ENCODE results near the gene CRYBG3. TPM values are rescaled to one million over a fixed set of nuclear protein-coding genes. Genes with fewer than 3 reads are reported as not detected.
A peak's percentile ranks its signal among the peaks of the same experiment; 100 is the strongest.

CRYBG3 gene
- total and polyA plus RNA-seq, 5 donors from 2014 or later, result 1.1 to 4.4 (median 1.3) TPM

- Histone ChIP-seq H3K4me3 (ENCODE audit: low read depth, low read length) (no peak overlapping the region), H3K27ac (ENCODE audit: insufficient read depth, low read length, poor library complexity, severe bottlenecking) (no peak overlapping the region), H3K36me3 (ENCODE audit: control insufficient read depth, insufficient read depth, low read length) (peaks cover 13% of the 10 kb centered on the region), H3K4me1 (ENCODE audit: control insufficient read depth, insufficient read depth, low read length, poor library complexity, severe bottlenecking) (peaks cover 35% of the 10 kb centered on the region), H3K27me3 (ENCODE audit: control insufficient read depth, insufficient read depth, low read length) (no peaks in the 10 kb centered on the region), H3K9me3 (ENCODE audit: control insufficient read depth in 2 of 2, low read length in 2 of 2) (no peaks in the 10 kb centered on the region)
- Mint-ChIP-seq H3K27me3 (no peaks in the 10 kb centered on the region), H3K36me3 (peaks cover 24% of the 10 kb centered on the region), H3K4me1 (peaks cover 37 to 89% (median 68%) of the 10 kb centered on the region in 4 donors), H3K4me3 (peak overlapping the region in 1 of 4 donors; percentile 4), H3K27ac (no peak overlapping the region), H3K9me3 (no peaks in the 10 kb centered on the region)
- DNase-seq, result peak in 1 of 3 donors; percentile 52
- ATAC-seq (ENCODE audit: low read depth in 2 of 2), result no peak
Observed at GRCh38 chr3:97968376-97968775, 146.6 kb downstream of the CRYBG3 start.

GRCh38 chr3:97969541-97969940 is 147.7 kb downstream of the CRYBG3 start:
- H3K27me3 ChIP-seq (ENCODE audit: control insufficient read depth, insufficient read depth, low read length), result no peaks in the 10 kb centered on the region
- H3K9me3 Mint-ChIP-seq, result no peaks in the 10 kb centered on the region
- H3K4me3 ChIP-seq (ENCODE audit: low read depth, low read length), result no peak overlapping the region
- ATAC-seq (ENCODE audit: low read depth in 2 of 2) (no peak), DNase-seq (no peak)
- peaks cover 35% of the 10 kb centered on the region for H3K4me1 ChIP-seq (ENCODE audit: control insufficient read depth, insufficient read depth, low read length, poor library complexity, severe bottlenecking)
- H3K27ac Mint-ChIP-seq, result peak overlapping the region in 2 of 3 donors; percentile 9 to 98
- no peak overlapping the region for H3K27ac ChIP-seq (ENCODE audit: insufficient read depth, low read length, poor library complexity, severe bottlenecking)
- H3K9me3 ChIP-seq (ENCODE audit: control insufficient read depth in 2 of 2, low read length in 2 of 2), result no peaks in the 10 kb centered on the region
- peak overlapping the region in 3 of 4 donors; percentile 8 to 95 (median 90) for H3K4me3 Mint-ChIP-seq
- H3K36me3 Mint-ChIP-seq, result peaks cover 16% of the 10 kb centered on the region
- H3K36me3 ChIP-seq (ENCODE audit: control insufficient read depth, insufficient read depth, low read length), result peaks cover 9% of the 10 kb centered on the region
- peaks cover 33 to 81% (median 60%) of the 10 kb centered on the region in 4 donors for H3K4me1 Mint-ChIP-seq
- H3K27me3 Mint-ChIP-seq, result no peaks in the 10 kb centered on the region

GRCh38 chr3:97970156-97970555 is 148.3 kb downstream of the CRYBG3 start:
- Mint-ChIP-seq H3K4me1 (peaks cover 29 to 79% (median 57%) of the 10 kb centered on the region in 4 donors), H3K4me3 (peak overlapping the region; percentile 85 to 95 (median 92)), H3K9me3 (no peaks in the 10 kb centered on the region), H3K27ac (peak overlapping the region in 2 of 3 donors; percentile 9 to 98), H3K36me3 (peaks cover 12% of the 10 kb centered on the region), H3K27me3 (no peaks in the 10 kb centered on the region)
- no peaks in the 10 kb centered on the region for H3K27me3 ChIP-seq (ENCODE audit: control insufficient read depth, insufficient read depth, low read length)
- DNase-seq (no peak), ATAC-seq (ENCODE audit: low read depth in 2 of 2) (no peak)
- H3K4me1 ChIP-seq (ENCODE audit: control insufficient read depth, insufficient read depth, low read length, poor library complexity, severe bottlenecking), result peaks cover 35% of the 10 kb centered on the region
- no peak overlapping the region for H3K4me3 ChIP-seq (ENCODE audit: low read depth, low read length)
- no peaks in the 10 kb centered on the region for H3K9me3 ChIP-seq (ENCODE audit: control insufficient read depth in 2 of 2, low read length in 2 of 2)
- no peak overlapping the region for H3K27ac ChIP-seq (ENCODE audit: insufficient read depth, low read length, poor library complexity, severe bottlenecking)
- H3K36me3 ChIP-seq (ENCODE audit: control insufficient read depth, insufficient read depth, low read length), result peaks cover 9% of the 10 kb centered on the region

- Histone ChIP-seq H3K36me3 (ENCODE audit: control insufficient read depth, insufficient read depth, low read length) (peaks cover 9% of the 10 kb centered on the region), H3K27ac (ENCODE audit: insufficient read depth, low read length, poor library complexity, severe bottlenecking) (peak overlapping the region; percentile 67), H3K27me3 (ENCODE audit: control insufficient read depth, insufficient read depth, low read length) (no peaks in the 10 kb centered on the region), H3K4me1 (ENCODE audit: control insufficient read depth, insufficient read depth, low read length, poor library complexity, severe bottlenecking) (peaks cover 32% of the 10 kb centered on the region), H3K4me3 (ENCODE audit: low read depth, low read length) (peak overlapping the region; percentile 78), H3K9me3 (ENCODE audit: control insufficient read depth in 2 of 2, low read length in 2 of 2) (no peaks in the 10 kb centered on the region)
- Mint-ChIP-seq H3K9me3 (no peaks in the 10 kb centered on the region), H3K4me1 (peaks cover 29 to 71% (median 52%) of the 10 kb centered on the region in 4 donors), H3K27ac (peak overlapping the region; percentile 35 to 98 (median 94)), H3K36me3 (peaks cover 12% of the 10 kb centered on the region), H3K4me3 (peak overlapping the region; percentile 90 to 96 (median 94)), H3K27me3 (no peaks in the 10 kb centered on the region)
- ATAC-seq (ENCODE audit: low read depth in 2 of 2) (no peak), DNase-seq (no peak)
Observed at GRCh38 chr3:97970956-97971620, 149.3 kb downstream of the CRYBG3 start.

GRCh38 chr3:97971679-97972567 is 150.1 kb downstream of the CRYBG3 start, which contains the start of gene RIOX2:
TSS of gene RIOX2 (minus strand) at chr3:97972431. CDS start at chr3:97967593, 4,838 bp downstream.
- H3K27ac ChIP-seq (ENCODE audit: insufficient read depth, low read length, poor library complexity, severe bottlenecking), result peak within 1 kb of the TSS; percentile 67
- Mint-ChIP-seq H3K36me3 (peaks cover 7% of the 10 kb centered on the region), H3K27ac (peak within 1 kb of the TSS; percentile 76 to 98 (median 94)), H3K4me3 (peak within 1 kb of the TSS; percentile 90 to 96 (median 94)), H3K4me1 (peaks cover 29 to 65% (median 46%) of the 10 kb centered on the region in 4 donors), H3K9me3 (no peaks in the 10 kb centered on the region), H3K27me3 (no peaks in the 10 kb centered on the region)
- no peaks in the 10 kb centered on the region for H3K27me3 ChIP-seq (ENCODE audit: control insufficient read depth, insufficient read depth, low read length)
- ATAC-seq (ENCODE audit: low read depth in 2 of 2) (peak; percentile 90 to 91), DNase-seq (peak; percentile 54 to 90 (median 79))
- H3K36me3 ChIP-seq (ENCODE audit: control insufficient read depth, insufficient read depth, low read length), result peaks cover 3% of the 10 kb centered on the region
- peak within 1 kb of the TSS; percentile 78 for H3K4me3 ChIP-seq (ENCODE audit: low read depth, low read length)
- no peaks in the 10 kb centered on the region for H3K9me3 ChIP-seq (ENCODE audit: control insufficient read depth in 2 of 2, low read length in 2 of 2)
- H3K4me1 ChIP-seq (ENCODE audit: control insufficient read depth, insufficient read depth, low read length, poor library complexity, severe bottlenecking), result peaks cover 32% of the 10 kb centered on the region

- Mint-ChIP-seq H3K4me1 (peaks cover 29 to 54% (median 37%) of the 10 kb centered on the region in 4 donors), H3K27ac (peak overlapping the region in 2 of 3 donors; percentile 67 to 83), H3K9me3 (no peaks in the 10 kb centered on the region), H3K36me3 (no peaks in the 10 kb centered on the region), H3K4me3 (peak overlapping the region; percentile 82 to 90 (median 86)), H3K27me3 (no peaks in the 10 kb centered on the region)
- Histone ChIP-seq H3K4me1 (ENCODE audit: control insufficient read depth, insufficient read depth, low read length, poor library complexity, severe bottlenecking) (peaks cover 32% of the 10 kb centered on the region), H3K27ac (ENCODE audit: insufficient read depth, low read length, poor library complexity, severe bottlenecking) (no peak overlapping the region), H3K4me3 (ENCODE audit: low read depth, low read length) (peak overlapping the region; percentile 27), H3K9me3 (ENCODE audit: control insufficient read depth in 2 of 2, low read length in 2 of 2) (no peaks in the 10 kb centered on the region), H3K36me3 (ENCODE audit: control insufficient read depth, insufficient read depth, low read length) (no peaks in the 10 kb centered on the region), H3K27me3 (ENCODE audit: control insufficient read depth, insufficient read depth, low read length) (no peaks in the 10 kb centered on the region)
- ATAC-seq (ENCODE audit: low read depth in 2 of 2), result no peak
- no peak for DNase-seq
Observed at GRCh38 chr3:97972976-97973375, 151.2 kb downstream of the CRYBG3 start.

GRCh38 chr3:97974996-97975395 is 153.2 kb downstream of the CRYBG3 start:
- Mint-ChIP-seq H3K36me3 (no peaks in the 10 kb centered on the region), H3K4me1 (peaks cover 15 to 34% (median 21%) of the 10 kb centered on the region in 4 donors), H3K27ac (no peak overlapping the region), H3K27me3 (no peaks in the 10 kb centered on the region), H3K4me3 (peak overlapping the region in 3 of 4 donors; percentile 29 to 59 (median 50)), H3K9me3 (no peaks in the 10 kb centered on the region)
- ATAC-seq (ENCODE audit: low read depth in 2 of 2), result no peak
- Histone ChIP-seq H3K4me1 (ENCODE audit: control insufficient read depth, insufficient read depth, low read length, poor library complexity, severe bottlenecking) (peaks cover 22% of the 10 kb centered on the region), H3K27ac (ENCODE audit: insufficient read depth, low read length, poor library complexity, severe bottlenecking) (no peak overlapping the region), H3K9me3 (ENCODE audit: control insufficient read depth in 2 of 2, low read length in 2 of 2) (no peaks in the 10 kb centered on the region), H3K36me3 (ENCODE audit: control insufficient read depth, insufficient read depth, low read length) (no peaks in the 10 kb centered on the region), H3K4me3 (ENCODE audit: low read depth, low read length) (no peak overlapping the region), H3K27me3 (ENCODE audit: control insufficient read depth, insufficient read depth, low read length) (no peaks in the 10 kb centered on the region)
- DNase-seq, result no peak

Measured in CD4-positive, CD25-positive, alpha-beta regulatory T cell (primary cell).